T1000 (cell line): ENCODE results near the gene IL36A.

ENCODE experiments used
- DNase-seq: peaks from one replicate; lab custom pipeline; 2025; ENCODE audit warnings: mixed read lengths; lab: John Stamatoyannopoulos, UW

Gene IL36A

GRCh38 chr2:113050921-113051895 lies 45.9 kb downstream of the IL36A start:
- DNase-seq = no peak

GRCh38 chr2:113052396-113052917 lies 47.2 kb downstream of the IL36A start, which contains the start of gene IL36B:
Gene IL36B (minus strand): TSS chr2:113052867.
- no peak for DNase-seq

GRCh38 chr2:113053666-113054065 lies 48.4 kb downstream of the IL36A start:
- DNase-seq = no peak

- DNase-seq = no peak
These were observed 48.8 kb downstream of the IL36A start for GRCh38 chr2:113054066-113054465.

- no peak for DNase-seq
These were observed 51.3 kb downstream of the IL36A start for GRCh38 chr2:113056521-113056920.

- DNase-seq = no peak
These were observed 51.9 kb downstream of the IL36A start for GRCh38 chr2:113057117-113057516.
